SK-N-SH (cell line): ENCODE measurements around the gene LCN9. TPM values are rescaled to one million over a fixed set of nuclear protein-coding genes. Genes with fewer than 3 reads are reported as not detected.

Experiments
- CTCF ChIA-PET: fragments of 300-600, 350-600 bp; formaldehyde crosslinking; extraction: SDS; loops from one replicate; lab custom pipeline; 2021; lab: Yijun Ruan, JAX
- POLR2A ChIA-PET: fragments of 350-600 bp; sonication (Branson Sonifier 250); formaldehyde crosslinking; extraction: SDS; loops from one replicate; lab custom pipeline; 2020; ENCODE audit warnings: antibody characterized with exemption, inconsistent platforms; lab: Yijun Ruan, JAX
- DNase-seq: peaks from one replicate; pipeline ENCODE4 v3.0.0; 2012
- H2AFZ ChIP-seq: fragments of 200-600 bp; sonication (generic); 2 replicates; pipeline ENCODE4 v1.8.1; 2016; ENCODE audit warnings: antibody characterized with exemption, mild to moderate bottlenecking, low read depth
- H3F3A ChIP-seq: fragments of 200-600 bp; sonication (generic); replicated peaks from 2 replicates; pipeline ENCODE3; 2016; ENCODE audit warnings: antibody characterized with exemption, mild to moderate bottlenecking; ENCODE audit not compliant: insufficient read depth
- H3K27ac ChIP-seq, 2 experiments: fragments of 200-500 bp in 1 of 2; fragments of 200-600 bp in 1 of 2; sonication (Bioruptor generic) in 1 of 2; sonication (generic), shearing (Covaris generic) in 1 of 2; 2 replicates each; pipeline versions ENCODE4 v1.5.1 to v1.6.1; 2014 to 2016; ENCODE audit warnings: low read depth in 2 of 2, inconsistent platforms in 1 of 2, low read length in 1 of 2, mild to moderate bottlenecking in 1 of 2, mixed read lengths in 1 of 2
- H3K27me3 ChIP-seq: fragments of 200-600 bp; sonication (generic), shearing (Covaris generic); 2 replicates; pipeline ENCODE4 v1.6.1; 2016; ENCODE audit warnings: mixed run types; ENCODE audit not compliant: insufficient read depth
- H3K36me3 ChIP-seq, 2 experiments: fragments of 200-500 bp in 1 of 2; fragments of 200-600 bp in 1 of 2; sonication (Bioruptor generic) in 1 of 2; sonication (generic) in 1 of 2; replicated peaks in 1 of 2; 2 replicates each; pipeline versions ENCODE3 to v1.5.1; 2014 to 2016; ENCODE audit warnings: low read length in 1 of 2, mild to moderate bottlenecking in 1 of 2; ENCODE audit not compliant: insufficient read depth in 2 of 2, control insufficient read depth in 1 of 2
- H3K4me1 ChIP-seq, 2 experiments: fragments of 200-500 bp in 1 of 2; fragments of 200-600 bp in 1 of 2; sonication (Bioruptor generic) in 1 of 2; sonication (generic), shearing (Covaris generic) in 1 of 2; 2 replicates each; pipeline versions ENCODE4 v1.5.1 to v1.6.1; 2014 to 2016; ENCODE audit warnings: low read depth in 1 of 2, low read length in 1 of 2, mixed run types in 1 of 2; ENCODE audit not compliant: insufficient read depth in 2 of 2, control insufficient read depth in 1 of 2
- H3K4me2 ChIP-seq: fragments of 200-600 bp; sonication (generic), shearing (Covaris generic); 2 replicates; pipeline ENCODE4 v1.6.1; 2017; ENCODE audit warnings: mixed run types
- H3K4me3 ChIP-seq, 2 experiments: fragments of 200-500 bp in 1 of 2; fragments of 200-600 bp in 1 of 2; sonication (Bioruptor generic) in 1 of 2; sonication (generic), shearing (Covaris generic) in 1 of 2; 2 replicates each; pipeline versions ENCODE4 v1.5.1 to v1.8.1; 2014 to 2016; ENCODE audit warnings: low read depth in 2 of 2, inconsistent platforms in 1 of 2, low read length in 1 of 2, mild to moderate bottlenecking in 1 of 2, mixed read lengths in 1 of 2, moderate library complexity in 1 of 2
- H3K79me2 ChIP-seq: fragments of 200-600 bp; sonication (generic); 2 replicates; pipeline ENCODE4 v1.8.1; 2017; ENCODE audit warnings: mild to moderate bottlenecking; ENCODE audit not compliant: insufficient read depth
- H3K9ac ChIP-seq: fragments of 200-600 bp; sonication (generic); 2 replicates; pipeline ENCODE4 v1.6.1; 2017; ENCODE audit warnings: mixed run types
- H3K9me2 ChIP-seq: fragments of 200-600 bp; sonication (generic); 2 replicates; pipeline ENCODE4 v1.6.1; 2017; ENCODE audit warnings: mixed run types
- H3K9me3 ChIP-seq: fragments of 200-600 bp; sonication (generic); 2 replicates; pipeline ENCODE4 v1.6.1; 2017; ENCODE audit warnings: mixed run types, mild to moderate bottlenecking, moderate library complexity
- H4K20me1 ChIP-seq: fragments of 200-600 bp; sonication (generic); 2 replicates; pipeline ENCODE4 v1.6.1; 2017; ENCODE audit warnings: mild to moderate bottlenecking, mixed run types; ENCODE audit not compliant: insufficient read depth
- EP300 ChIP-seq, 2 experiments: IDR thresholded peaks; 2 replicates each; pipeline versions ENCODE4 v1.4.0 to v1.6.1; 2012; ENCODE audit warnings: borderline replicate concordance in 1 of 2, low read depth in 1 of 2, low read length in 1 of 2
- GATA2 ChIP-seq: sonication (generic); formaldehyde crosslinking; IDR thresholded peaks from 2 replicates; pipeline ENCODE4 v1.5.0; 2020; ENCODE audit warnings: mild to moderate bottlenecking, missing genetic modification reagents
- RCOR1 ChIP-seq: fragments of 150-350 bp; IDR thresholded peaks from 2 replicates; pipeline ENCODE4 v1.6.1; 2017; ENCODE audit warnings: antibody characterized with exemption, low read length
- SIN3A ChIP-seq: IDR thresholded peaks from 2 replicates; pipeline ENCODE4 v1.6.1; 2012; ENCODE audit warnings: low read depth, mild to moderate bottlenecking, low read length, moderate library complexity, borderline replicate concordance
- WGBS: methylation state at CpG from one replicate; pipeline ENCODE4 v1.1.6; 2017; ENCODE audit warnings: low lambda C conversion rate; 5-methylcytosine and 5-hydroxymethylcytosine counted together
- polyA plus RNA-seq, 3 experiments: library from polyadenylated mRNA; depleted of rRNA; stranded (reverse); fragments of >200 nt; gene quantifications; 2 replicates each; pipeline ENCODE4 v1.2.3, GENCODE V29; 2012

Gene LCN9
- polyA plus RNA-seq, 1 of the 3 experiments (the other 2 are of a cell fraction) = not detected

- no peak overlapping the region for H3K4me2 ChIP-seq
- H3K9me2 ChIP-seq = no peaks in the 10 kb centered on the region
- H3F3A ChIP-seq = no peaks in the 10 kb centered on the region
- CTCF ChIA-PET = interaction anchor here (0.6 to 4.1 kb wide), 4 partner anchors 10 to 373 kb away, joined by 3 to 32 read pairs (median 5); partner anchors contain the start of gene KCNT1
- WGBS = 22% methylated on average over 6 of the region's 11 CpGs
- no peaks in the 10 kb centered on the region for H3K36me3 ChIP-seq
- peak; percentile 80 for DNase-seq
- H3K4me1 ChIP-seq = peaks cover 0 to 19% of the 10 kb centered on the region in 2 experiments; a peak in 1 of 4 replicates
- no peaks in the 10 kb centered on the region for H3K79me2 ChIP-seq
- POLR2A ChIA-PET = interaction anchor here (0.5 kb wide), 1 partner anchor 61 kb away, joined by 4 read pairs; no protein-coding TSS in a partner anchor
- no peak overlapping the region for H3K4me3 ChIP-seq
- H4K20me1 ChIP-seq = no peaks in the 10 kb centered on the region
- no peak overlapping the region for H2AFZ ChIP-seq
- H3K9me3 ChIP-seq = no peaks in the 10 kb centered on the region
- no peak overlapping the region for H3K9ac ChIP-seq
- TF ChIP-seq RCOR1 (0 out of 2 replicates have a peak, but pooled peaks have one; percentile 45), EP300 (IDR thresholded peaks at IDR 0.05; ENCODE audit: borderline replicate concordance in 1 of 2, low read depth in 1 of 2, low read length in 1 of 2) (peak in 1 of 2 experiments; percentile 57; a peak in 1 of 4 replicates), GATA2 (peak; percentile 83), SIN3A (no peak)
- H3K27ac ChIP-seq = no peak overlapping the region
- H3K27me3 ChIP-seq = no peaks in the 10 kb centered on the region
Measured at GRCh38 chr9:135716045-135716444, 52.9 kb downstream of the LCN9 start.

Other genes starting within 250 kb of the LCN9 start
- gene PPP1R26, start 183.5 kb upstream of the LCN9 start, polyA plus RNA-seq (2012; rRNA removed) = 18.6 and 20.1 TPM in 2 replicates
- gene MRPS2, start 162.6 kb upstream of the LCN9 start, polyA plus RNA-seq (2012; rRNA removed) = 113 and 116 TPM in 2 replicates
- not detected in 2 replicates for gene LCN1, start 141.9 kb upstream of the LCN9 start, polyA plus RNA-seq (2012; rRNA removed)
- not detected in 2 replicates for gene OBP2A, start 117.2 kb upstream of the LCN9 start, polyA plus RNA-seq (2012; rRNA removed)
- 0.08 TPM in 1 of 2 replicates, not detected in the other for gene PAEP, start 101.6 kb upstream of the LCN9 start, polyA plus RNA-seq (2012; rRNA removed)
- gene GLT6D1, start 23.8 kb upstream of the LCN9 start, polyA plus RNA-seq (2012; rRNA removed) = not detected in 2 replicates
- not detected in 2 replicates for gene SOHLH1, start 36.2 kb downstream of the LCN9 start, polyA plus RNA-seq (2012; rRNA removed)
- gene KCNT1, start 38.9 kb downstream of the LCN9 start, polyA plus RNA-seq (2012; rRNA removed) = 0.08 and 0.26 TPM in 2 replicates
- 6.2 and 8.9 TPM in 2 replicates for gene CAMSAP1, start 244.2 kb downstream of the LCN9 start, polyA plus RNA-seq (2012; rRNA removed)